GM18505 (cell line): ENCODE measurements around the gene JAZF1.

Source experiments
- ATAC-seq: cut with Tn5 transposase; IDR thresholded peaks from one replicate; pipeline ENCODE4 v1.9.1; 2021; ENCODE audit not compliant: unreplicated experiment
- POLR2A ChIP-seq: IDR thresholded peaks from 4 replicates; pipeline ENCODE4 v1.6.1; 2011; ENCODE audit warnings: borderline replicate concordance; ENCODE audit not compliant: insufficient read depth, insufficient read length; ENCODE audit errors: extremely low read depth

Gene JAZF1

GRCh38 chr7:27875061-27875460 is 305.5 kb downstream of the JAZF1 start:
- no peak for ATAC-seq
- no peak for TF ChIP-seq POLR2A

GRCh38 chr7:27873981-27874957 is 306.3 kb downstream of the JAZF1 start:
- no peak for ATAC-seq
- no peak for TF ChIP-seq POLR2A

GRCh38 chr7:27872356-27873275 is 308.0 kb downstream of the JAZF1 start:
- no peak for TF ChIP-seq POLR2A
- no peak for ATAC-seq

GRCh38 chr7:27871866-27872265 is 308.7 kb downstream of the JAZF1 start:
- no peak for TF ChIP-seq POLR2A

GRCh38 chr7:27871086-27871485 is 309.5 kb downstream of the JAZF1 start:
- no peak for ATAC-seq
- TF ChIP-seq POLR2A, result no peak

More at GRCh38 chr7:27871866-27872265, 308.7 kb downstream of the JAZF1 start:
- ATAC-seq, result no peak

GRCh38 chr7:27870595-27870994 is 310.0 kb downstream of the JAZF1 start:
- TF ChIP-seq POLR2A, result no peak
- ATAC-seq, result no peak

- ATAC-seq, result no peak
- no peak for TF ChIP-seq POLR2A
These were observed 311.5 kb downstream of the JAZF1 start for GRCh38 chr7:27869056-27869455.

GRCh38 chr7:27868131-27868550 is 312.5 kb downstream of the JAZF1 start:
- TF ChIP-seq POLR2A, result no peak
- ATAC-seq, result no peak

GRCh38 chr7:27866828-27867672 is 313.5 kb downstream of the JAZF1 start:
- ATAC-seq, result no peak
- TF ChIP-seq POLR2A, result no peak

- no peak for ATAC-seq
- no peak for TF ChIP-seq POLR2A
These were observed 314.3 kb downstream of the JAZF1 start for GRCh38 chr7:27866256-27866655.

GRCh38 chr7:27863880-27864279 is 316.7 kb downstream of the JAZF1 start:
- ATAC-seq, result no peak
- TF ChIP-seq POLR2A, result no peak

GRCh38 chr7:27861747-27862146 is 318.8 kb downstream of the JAZF1 start:
- TF ChIP-seq POLR2A, result no peak

More at GRCh38 chr7:27861747-27862146, 318.8 kb downstream of the JAZF1 start:
- no peak for ATAC-seq
